Neural cell (in vitro differentiated cells): ENCODE results near the gene LRRC15. TPM values are rescaled to one million over a fixed set of nuclear protein-coding genes. Genes with fewer than 3 reads are reported as not detected.

ENCODE experiments used
- H2AFZ ChIP-seq: fragments of 200-600, 300-800 bp; sonication (generic), shearing (Covaris generic); 2 replicates; pipeline ENCODE4 v1.6.0; 2014; ENCODE audit warnings: low read depth, mild to moderate bottlenecking, antibody characterized with exemption, low read length, moderate library complexity
- H3F3A ChIP-seq: fragments of 200-600 bp; shearing (Covaris generic); 2 replicates; pipeline ENCODE4 v1.6.1; 2016; ENCODE audit warnings: mild to moderate bottlenecking, moderate library complexity, mixed read lengths, antibody characterized with exemption, low read length; ENCODE audit not compliant: insufficient read depth, poor library complexity, severe bottlenecking
- H3K27ac ChIP-seq: fragments of 200-600, 300-800 bp; sonication (generic), shearing (Covaris generic); 2 replicates; pipeline ENCODE4 v1.5.1; 2014; ENCODE audit warnings: mild to moderate bottlenecking, low read length, moderate library complexity
- H3K27me3 ChIP-seq: fragments of 300-800, 200-600 bp; sonication (generic), shearing (Covaris generic); 2 replicates; pipeline ENCODE4 v1.6.0; 2014; ENCODE audit warnings: mild to moderate bottlenecking, low read depth, low read length, moderate library complexity; ENCODE audit not compliant: insufficient read depth
- H3K36me3 ChIP-seq: fragments of 300-800, 200-600 bp; sonication (generic), shearing (Covaris generic); 2 replicates; pipeline ENCODE4 v1.5.1; 2014; ENCODE audit warnings: mild to moderate bottlenecking, antibody characterized with exemption, low read length, moderate library complexity; ENCODE audit not compliant: insufficient read depth
- H3K4me2 ChIP-seq: fragments of 300-800, 200-600 bp; sonication (generic), shearing (Covaris generic); 2 replicates; pipeline ENCODE4 v1.6.0; 2014; ENCODE audit warnings: mild to moderate bottlenecking, low read length
- H3K4me3 ChIP-seq: fragments of 300-800, 200-600 bp; sonication (generic), shearing (Covaris generic); 2 replicates; pipeline ENCODE4 v1.5.1; 2014; ENCODE audit warnings: mild to moderate bottlenecking, low read length, moderate library complexity
- H3K79me2 ChIP-seq: fragments of 200-600 bp; shearing (Covaris generic); replicated peaks from 2 replicates; pipeline ENCODE4 v1.6.0; 2014; ENCODE audit warnings: mild to moderate bottlenecking, low read length, moderate library complexity; ENCODE audit not compliant: insufficient read depth
- H3K9ac ChIP-seq: fragments of 300-800, 200-600 bp; sonication (generic), shearing (Covaris generic); 2 replicates; pipeline ENCODE4 v1.6.1; 2016; ENCODE audit warnings: mild to moderate bottlenecking, low read length, mixed read lengths
- H3K9me2 ChIP-seq: fragments of 200-600 bp; shearing (Covaris generic); 2 replicates; pipeline ENCODE4 v1.6.1; 2016; ENCODE audit warnings: mild to moderate bottlenecking, low read length, mixed read lengths; ENCODE audit not compliant: insufficient read depth
- H3K9me3 ChIP-seq: fragments of 200-600, 300-800 bp; sonication (generic), shearing (Covaris generic); 2 replicates; pipeline ENCODE4 v1.6.1; 2016; ENCODE audit warnings: mild to moderate bottlenecking, mixed run types, low read length, moderate library complexity, mixed read lengths
- H4K20me1 ChIP-seq: fragments of 200-600 bp; shearing (Covaris generic); 2 replicates; pipeline ENCODE4 v1.6.1; 2016; ENCODE audit warnings: mild to moderate bottlenecking, mixed run types; ENCODE audit not compliant: insufficient read depth
- EP300 ChIP-seq: fragments of 450-650 bp; conservative IDR thresholded peaks from 2 replicates; pipeline ENCODE4 v1.6.1; 2014; ENCODE audit warnings: antibody characterized with exemption, mild to moderate bottlenecking, moderate library complexity; ENCODE audit not compliant: poor library complexity, severe bottlenecking
- EZH2 ChIP-seq: fragments of 200-600, 300-800 bp; shearing (Covaris generic), sonication (generic); IDR thresholded peaks from 2 replicates; pipeline ENCODE4 v1.6.1; 2014; ENCODE audit warnings: antibody characterized with exemption, low read length, borderline replicate concordance, mild to moderate bottlenecking; ENCODE audit not compliant: insufficient read depth, poor library complexity, severe bottlenecking
- MXI1 ChIP-seq: fragments of 450-650 bp; conservative IDR thresholded peaks from 2 replicates; pipeline ENCODE4 v1.6.1; 2014; ENCODE audit warnings: antibody characterized with exemption, mild to moderate bottlenecking; ENCODE audit not compliant: poor library complexity, severe bottlenecking
- POLR2AphosphoS5 ChIP-seq: IDR thresholded peaks from 2 replicates; pipeline ENCODE4 v1.6.1; 2012
- RAD21 ChIP-seq: fragments of 450-650 bp; conservative IDR thresholded peaks from 2 replicates; pipeline ENCODE4 v1.6.1; 2014; ENCODE audit warnings: antibody characterized with exemption, mild to moderate bottlenecking, moderate library complexity
- SMC3 ChIP-seq: fragments of 450-650 bp; conservative IDR thresholded peaks from 2 replicates; pipeline ENCODE4 v1.6.1; 2014; ENCODE audit warnings: antibody characterized with exemption, mild to moderate bottlenecking, moderate library complexity; ENCODE audit not compliant: poor library complexity
- TAF1 ChIP-seq: IDR thresholded peaks from 2 replicates; pipeline ENCODE4 v1.6.1; 2012; ENCODE audit warnings: low read depth
- polyA plus RNA-seq: library from polyadenylated mRNA; depleted of rRNA; stranded (reverse); fragments of >200 nt; gene quantifications from 2 replicates; pipeline ENCODE4 v1.2.3, GENCODE V29; 2014
- TF ChIP-seq, protein P1 (sequence below): fragments of 450-650 bp; IDR thresholded peaks from 2 replicates; pipeline ENCODE4 v1.5.1; 2014; ENCODE audit warnings: antibody characterized with exemption, mild to moderate bottlenecking, moderate library complexity; ENCODE audit not compliant: poor library complexity, severe bottlenecking
- TF ChIP-seq, protein P2 (sequence below): IDR thresholded peaks from 2 replicates; pipeline ENCODE4 v1.6.1; 2012; ENCODE audit warnings: borderline replicate concordance

The LRRC15 gene
- polyA plus RNA-seq, 1 donor from 2014 or later: not detected

DNA sequence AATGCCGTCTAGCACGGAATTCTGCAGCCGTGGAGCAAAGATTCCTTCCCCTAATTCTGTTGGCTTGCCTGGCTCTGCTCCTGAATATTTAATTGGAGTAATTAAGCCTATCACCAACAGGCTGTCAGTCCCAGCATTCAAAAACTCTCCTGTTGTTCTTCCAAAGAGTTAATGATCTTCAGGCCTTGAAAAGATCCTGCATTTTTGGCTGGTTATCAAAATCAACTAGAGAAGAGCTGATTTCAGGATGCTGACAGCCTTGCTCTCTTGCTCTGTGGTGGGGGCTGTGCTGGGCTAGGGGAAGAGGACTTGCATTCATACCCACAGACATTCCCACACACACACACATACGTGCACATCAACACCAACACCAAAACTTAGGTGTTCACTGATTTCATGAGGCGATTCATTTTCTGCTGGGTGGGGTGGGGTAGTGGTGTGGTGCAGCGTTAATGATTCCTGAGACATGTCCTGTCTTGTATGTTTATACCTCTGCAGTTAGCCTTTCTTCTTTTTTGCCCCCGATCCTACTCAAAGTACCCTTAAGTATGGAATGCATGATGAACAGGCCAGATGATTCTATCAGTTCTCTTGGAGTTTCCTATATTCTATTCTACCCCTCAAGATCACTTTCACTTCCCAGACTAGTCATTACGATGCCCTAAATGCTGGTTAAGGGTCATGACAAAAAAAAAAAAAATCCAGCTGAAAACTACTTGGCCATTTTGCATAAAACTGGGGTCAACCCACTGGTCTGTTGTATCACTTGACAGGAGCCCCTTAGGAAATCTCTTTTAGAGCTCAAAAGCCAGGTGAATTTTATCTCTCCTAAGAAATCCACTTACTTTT lies 60.7 kb downstream of the LRRC15 start:
- Histone ChIP-seq H3K79me2 (no peaks in the 10 kb centered on the region), H3K4me3 (no peak overlapping the region), H3K9me2 (no peaks in the 10 kb centered on the region), H4K20me1 (no peaks in the 10 kb centered on the region), H3F3A (no peaks in the 10 kb centered on the region), H3K27ac (no peak overlapping the region), H3K9me3 (no peaks in the 10 kb centered on the region), H2AFZ (no peak overlapping the region), H3K9ac (no peak overlapping the region), H3K36me3 (no peaks in the 10 kb centered on the region), H3K27me3 (peaks cover 9% of the 10 kb centered on the region), H3K4me2 (no peak overlapping the region)
- TF ChIP-seq SMC3 (no peak), TAF1 (no peak), RAD21 (no peak), MXI1 (no peak), EZH2 (no peak), EP300 (no peak), POLR2AphosphoS5 (no peak)
- TF ChIP-seq, protein P1, sequence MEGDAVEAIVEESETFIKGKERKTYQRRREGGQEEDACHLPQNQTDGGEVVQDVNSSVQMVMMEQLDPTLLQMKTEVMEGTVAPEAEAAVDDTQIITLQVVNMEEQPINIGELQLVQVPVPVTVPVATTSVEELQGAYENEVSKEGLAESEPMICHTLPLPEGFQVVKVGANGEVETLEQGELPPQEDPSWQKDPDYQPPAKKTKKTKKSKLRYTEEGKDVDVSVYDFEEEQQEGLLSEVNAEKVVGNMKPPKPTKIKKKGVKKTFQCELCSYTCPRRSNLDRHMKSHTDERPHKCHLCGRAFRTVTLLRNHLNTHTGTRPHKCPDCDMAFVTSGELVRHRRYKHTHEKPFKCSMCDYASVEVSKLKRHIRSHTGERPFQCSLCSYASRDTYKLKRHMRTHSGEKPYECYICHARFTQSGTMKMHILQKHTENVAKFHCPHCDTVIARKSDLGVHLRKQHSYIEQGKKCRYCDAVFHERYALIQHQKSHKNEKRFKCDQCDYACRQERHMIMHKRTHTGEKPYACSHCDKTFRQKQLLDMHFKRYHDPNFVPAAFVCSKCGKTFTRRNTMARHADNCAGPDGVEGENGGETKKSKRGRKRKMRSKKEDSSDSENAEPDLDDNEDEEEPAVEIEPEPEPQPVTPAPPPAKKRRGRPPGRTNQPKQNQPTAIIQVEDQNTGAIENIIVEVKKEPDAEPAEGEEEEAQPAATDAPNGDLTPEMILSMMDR: no peak
- TF ChIP-seq, protein P2, sequence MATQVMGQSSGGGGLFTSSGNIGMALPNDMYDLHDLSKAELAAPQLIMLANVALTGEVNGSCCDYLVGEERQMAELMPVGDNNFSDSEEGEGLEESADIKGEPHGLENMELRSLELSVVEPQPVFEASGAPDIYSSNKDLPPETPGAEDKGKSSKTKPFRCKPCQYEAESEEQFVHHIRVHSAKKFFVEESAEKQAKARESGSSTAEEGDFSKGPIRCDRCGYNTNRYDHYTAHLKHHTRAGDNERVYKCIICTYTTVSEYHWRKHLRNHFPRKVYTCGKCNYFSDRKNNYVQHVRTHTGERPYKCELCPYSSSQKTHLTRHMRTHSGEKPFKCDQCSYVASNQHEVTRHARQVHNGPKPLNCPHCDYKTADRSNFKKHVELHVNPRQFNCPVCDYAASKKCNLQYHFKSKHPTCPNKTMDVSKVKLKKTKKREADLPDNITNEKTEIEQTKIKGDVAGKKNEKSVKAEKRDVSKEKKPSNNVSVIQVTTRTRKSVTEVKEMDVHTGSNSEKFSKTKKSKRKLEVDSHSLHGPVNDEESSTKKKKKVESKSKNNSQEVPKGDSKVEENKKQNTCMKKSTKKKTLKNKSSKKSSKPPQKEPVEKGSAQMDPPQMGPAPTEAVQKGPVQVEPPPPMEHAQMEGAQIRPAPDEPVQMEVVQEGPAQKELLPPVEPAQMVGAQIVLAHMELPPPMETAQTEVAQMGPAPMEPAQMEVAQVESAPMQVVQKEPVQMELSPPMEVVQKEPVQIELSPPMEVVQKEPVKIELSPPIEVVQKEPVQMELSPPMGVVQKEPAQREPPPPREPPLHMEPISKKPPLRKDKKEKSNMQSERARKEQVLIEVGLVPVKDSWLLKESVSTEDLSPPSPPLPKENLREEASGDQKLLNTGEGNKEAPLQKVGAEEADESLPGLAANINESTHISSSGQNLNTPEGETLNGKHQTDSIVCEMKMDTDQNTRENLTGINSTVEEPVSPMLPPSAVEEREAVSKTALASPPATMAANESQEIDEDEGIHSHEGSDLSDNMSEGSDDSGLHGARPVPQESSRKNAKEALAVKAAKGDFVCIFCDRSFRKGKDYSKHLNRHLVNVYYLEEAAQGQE: no peak

DNA sequence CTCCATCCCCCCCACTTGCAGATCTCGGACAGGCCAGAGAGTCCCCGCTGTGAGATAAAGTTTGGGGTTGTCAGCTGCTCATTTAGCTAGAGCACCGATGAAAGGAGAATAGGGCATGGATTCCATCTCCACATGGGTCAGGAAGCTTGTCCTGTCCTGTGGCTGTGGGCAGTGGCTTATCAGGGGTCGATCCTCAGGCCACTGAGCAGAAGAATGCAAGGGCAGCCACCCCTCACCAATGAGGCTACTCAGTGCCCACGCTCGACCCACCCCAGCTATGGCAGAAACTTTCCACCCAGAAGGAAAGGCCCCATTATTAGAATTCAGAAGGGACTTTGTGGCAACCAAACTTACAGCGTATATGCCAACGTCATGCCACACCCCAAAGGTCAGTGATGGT lies 61.7 kb downstream of the LRRC15 start:
- no peak overlapping the region for H3K9ac ChIP-seq
- no peaks in the 10 kb centered on the region for H3K36me3 ChIP-seq
- no peaks in the 10 kb centered on the region for H3K9me3 ChIP-seq
- H3F3A ChIP-seq: no peaks in the 10 kb centered on the region
- no peak overlapping the region for H3K4me2 ChIP-seq
- no peaks in the 10 kb centered on the region for H4K20me1 ChIP-seq
- peaks cover 11% of the 10 kb centered on the region for H3K27me3 ChIP-seq
- H3K9me2 ChIP-seq: no peaks in the 10 kb centered on the region
- no peak overlapping the region for H3K4me3 ChIP-seq
- no peak overlapping the region for H2AFZ ChIP-seq
- no peaks in the 10 kb centered on the region for H3K79me2 ChIP-seq
- no peak overlapping the region for H3K27ac ChIP-seq
- TF ChIP-seq EP300: no peak
- no peak for TF ChIP-seq TAF1
- TF ChIP-seq SMC3: no peak
- TF ChIP-seq POLR2AphosphoS5: no peak
- TF ChIP-seq, protein P1: no peak
- no peak for TF ChIP-seq RAD21
- no peak for TF ChIP-seq MXI1
- TF ChIP-seq, protein P2: no peak
- no peak for TF ChIP-seq EZH2
